Kidney (tissue), 14 donors: ENCODE results near the gene GRAMD2A. TPM values are rescaled to one million over a fixed set of nuclear protein-coding genes. Genes with fewer than 3 reads are reported as not detected.

Source experiments
- DNase-seq, 5 donors: peaks; one replicate each; pipeline ENCODE4 v3.0.0-alpha.2; 2013 to 2020
- FAIRE-seq: peaks from 2 replicates; lab custom pipeline; 2012; peaks lifted over from hg19 to GRCh38; lab: Jason Lieb, UNC
- H3K27ac ChIP-seq, 2 donors: one replicate each; pipeline ENCODE4 v1.7.0; 2013; ENCODE audit warnings: low read depth in 2 of 2, low read length in 2 of 2, inconsistent platforms in 1 of 2
- H3K27me3 ChIP-seq: one replicate; pipeline ENCODE4 v1.7.1; 2013; ENCODE audit warnings: low read length, inconsistent platforms; ENCODE audit not compliant: control insufficient read depth, insufficient read depth
- H3K36me3 ChIP-seq, 3 donors: one replicate each; pipeline versions ENCODE4 v1.7.0 to v1.7.1; 2013; ENCODE audit warnings: low read length in 3 of 3, control low read depth in 1 of 3, inconsistent platforms in 1 of 3; ENCODE audit not compliant: insufficient read depth in 3 of 3, control insufficient read depth in 2 of 3
- H3K4me1 ChIP-seq, 3 donors: one replicate each; pipeline versions ENCODE4 v1.7.0 to v1.7.1; 2013; ENCODE audit warnings: low read length in 3 of 3, inconsistent platforms in 1 of 3, low read depth in 1 of 3; ENCODE audit not compliant: control insufficient read depth in 2 of 3, insufficient read depth in 2 of 3
- H3K4me3 ChIP-seq, 3 donors: one replicate each; pipeline versions ENCODE4 v1.7.0 to v1.8.1; 2013; ENCODE audit warnings: low read length in 3 of 3, control low read depth in 1 of 3, inconsistent platforms in 1 of 3
- H3K9ac ChIP-seq, 3 donors: one replicate each; pipeline versions ENCODE4 v1.7.0 to v1.7.1; 2013; ENCODE audit warnings: low read length in 3 of 3, control low read depth in 1 of 3, inconsistent platforms in 1 of 3
- H3K9me3 ChIP-seq, 3 donors: one replicate each; pipeline versions ENCODE4 v1.7.0 to v1.7.1; 2013; ENCODE audit warnings: low read length in 3 of 3, control low read depth in 1 of 3, inconsistent platforms in 1 of 3; ENCODE audit not compliant: control insufficient read depth in 2 of 3, insufficient read depth in 1 of 3
- CTCF ChIP-seq: IDR thresholded peaks from 3 replicates; pipeline ENCODE4 v1.5.1; 2012; ENCODE audit warnings: mild to moderate bottlenecking, moderate library complexity, borderline replicate concordance; ENCODE audit not compliant: insufficient read depth; ENCODE audit errors: extremely low read depth
- intact Hi-C: fragments of 100-400 bp; cut with DNase I; formaldehyde crosslinking; loops from one replicate; pipeline ENCODE4 v1.11.1; 2022
- polyA plus RNA-seq: library from polyadenylated mRNA; stranded (reverse); fragments of 350-450 nt; fragmentation: Illumina TruSeq; extraction: RNeasy Lipid Tissue Mini Kit (QIAGEN cat#74804); gene quantifications from one replicate; pipeline ENCODE4 v1.2.3, GENCODE V29; 2014; ENCODE audit warnings: low read depth, low replicate concordance; ENCODE audit not compliant: insufficient read depth
- total RNA-seq: library from RNA; stranded (reverse); fragmentation: NEBNext Ultra II Directional; extraction: Animal tissue kit (Norgen Biotek cat#: 25700); gene quantifications from one replicate; pipeline ENCODE4 v1.2.1, GENCODE V29; 2021
- donor health status: control.
- donor health status: control.
- donor health status: control.
- donor health status: control.
- donor health status: control.
- donor health status: DM: yes; HTN: yes; CAD: no.
- donor health status: Normal renal cell carcinoma (clear cell type).

The GRAMD2A gene
- total and polyA plus RNA-seq, 2 donors from 2014 or later, result 2.7 to 5.4 TPM

GRCh38 chr15:72166716-72167417 lies 30.7 kb downstream of the GRAMD2A start:
- H3K36me3 ChIP-seq, result no peaks in the 10 kb centered on the region
- intact Hi-C loops, result no loop called here
- DNase-seq, result no peak
- H3K4me3 ChIP-seq, result no peak overlapping the region
- peaks cover 0 to under 1% (median 0%) of the 10 kb centered on the region in 3 donors for H3K4me1 ChIP-seq
- no peak for FAIRE-seq
- TF ChIP-seq CTCF, result no peak
- H3K27me3 ChIP-seq, result no peaks in the 10 kb centered on the region
- H3K9ac ChIP-seq, result no peak overlapping the region
- H3K9me3 ChIP-seq, result no peaks in the 10 kb centered on the region
- no peak overlapping the region for H3K27ac ChIP-seq

- DNase-seq, result no peak
- H3K27me3 ChIP-seq, result no peaks in the 10 kb centered on the region
- H3K4me1 ChIP-seq, result peaks cover 0 to 7% (median 2%) of the 10 kb centered on the region in 3 donors
- H3K27ac ChIP-seq, result no peak overlapping the region
- no peak overlapping the region for H3K9ac ChIP-seq
- no peak for TF ChIP-seq CTCF
- no peaks in the 10 kb centered on the region for H3K36me3 ChIP-seq
- H3K4me3 ChIP-seq, result no peak overlapping the region
- no peaks in the 10 kb centered on the region for H3K9me3 ChIP-seq
- intact Hi-C loops, result no loop called here
- no peak for FAIRE-seq
Measured at GRCh38 chr15:72163719-72164118, 33.9 kb downstream of the GRAMD2A start.

GRCh38 chr15:72162569-72162968 lies 35.0 kb downstream of the GRAMD2A start:
- no peaks in the 10 kb centered on the region for H3K36me3 ChIP-seq
- H3K4me3 ChIP-seq, result no peak overlapping the region
- FAIRE-seq (no peak), DNase-seq (no peak)
- TF ChIP-seq CTCF, result no peak
- H3K9me3 ChIP-seq, result no peaks in the 10 kb centered on the region
- H3K4me1 ChIP-seq, result peaks cover 0 to 7% (median 2%) of the 10 kb centered on the region in 3 donors
- no peak overlapping the region for H3K9ac ChIP-seq
- no peaks in the 10 kb centered on the region for H3K27me3 ChIP-seq
- intact Hi-C loops, result no loop called here
- no peak overlapping the region for H3K27ac ChIP-seq
